ENCODE results near the gene IMMP1L. TPM values are rescaled to one million over a fixed set of nuclear protein-coding genes. Genes with fewer than 3 reads are reported as not detected.

IMMP1L gene
- total RNA-seq, 1 donor from 2014 or later: 22.3 TPM

- Mint-ChIP-seq H3K9me3 (no peaks in the 10 kb centered on the region), H3K27ac (no peak overlapping the region), H3K4me3 (no peak overlapping the region), H3K4me1 (ENCODE audit: low read depth) (no peaks in the 10 kb centered on the region), H3K27me3 (ENCODE audit: insufficient read depth) (no peaks in the 10 kb centered on the region), H3K36me3 (ENCODE audit: low read depth) (no peaks in the 10 kb centered on the region)
- intact Hi-C loops (cut with micrococcal nuclease): no loop called here
- DNase-seq (ENCODE audit: low spot score): no peak
Observed at GRCh38 chr11:31417357-31417756, 92.1 kb downstream of the IMMP1L start.

- Mint-ChIP-seq H3K4me3 (no peak overlapping the region), H3K36me3 (ENCODE audit: low read depth) (no peaks in the 10 kb centered on the region), H3K27ac (no peak overlapping the region), H3K9me3 (no peaks in the 10 kb centered on the region), H3K27me3 (ENCODE audit: insufficient read depth) (no peaks in the 10 kb centered on the region), H3K4me1 (ENCODE audit: low read depth) (no peaks in the 10 kb centered on the region)
- intact Hi-C loops (cut with micrococcal nuclease): no loop called here
- no peak for DNase-seq (ENCODE audit: low spot score)
Observed at GRCh38 chr11:31415435-31415834, 94.0 kb downstream of the IMMP1L start.

- Mint-ChIP-seq H3K27ac (no peak overlapping the region), H3K9me3 (no peaks in the 10 kb centered on the region), H3K4me1 (ENCODE audit: low read depth) (no peaks in the 10 kb centered on the region), H3K36me3 (ENCODE audit: low read depth) (no peaks in the 10 kb centered on the region), H3K4me3 (no peak overlapping the region), H3K27me3 (ENCODE audit: insufficient read depth) (no peaks in the 10 kb centered on the region)
- DNase-seq (ENCODE audit: low spot score): no peak
- intact Hi-C loops (cut with micrococcal nuclease): no loop called here
Observed at GRCh38 chr11:31414338-31414737, 95.1 kb downstream of the IMMP1L start.

GRCh38 chr11:31412946-31413345 lies 96.5 kb downstream of the IMMP1L start:
- no peaks in the 10 kb centered on the region for H3K4me1 Mint-ChIP-seq (ENCODE audit: low read depth)
- H3K9me3 Mint-ChIP-seq: no peaks in the 10 kb centered on the region
- no peak for DNase-seq (ENCODE audit: low spot score)
- H3K36me3 Mint-ChIP-seq (ENCODE audit: low read depth): no peaks in the 10 kb centered on the region
- no peaks in the 10 kb centered on the region for H3K27me3 Mint-ChIP-seq (ENCODE audit: insufficient read depth)
- intact Hi-C loops (cut with micrococcal nuclease): no loop called here
- no peak overlapping the region for H3K4me3 Mint-ChIP-seq
- H3K27ac Mint-ChIP-seq: no peak overlapping the region

- no peak overlapping the region for H3K4me3 Mint-ChIP-seq
- H3K4me1 Mint-ChIP-seq (ENCODE audit: low read depth): no peaks in the 10 kb centered on the region
- no peak overlapping the region for H3K27ac Mint-ChIP-seq
- H3K36me3 Mint-ChIP-seq (ENCODE audit: low read depth): no peaks in the 10 kb centered on the region
- H3K27me3 Mint-ChIP-seq (ENCODE audit: insufficient read depth): no peaks in the 10 kb centered on the region
- no peak for DNase-seq (ENCODE audit: low spot score)
- intact Hi-C loops (cut with micrococcal nuclease): no loop called here
- H3K9me3 Mint-ChIP-seq: no peaks in the 10 kb centered on the region
Observed at GRCh38 chr11:31408201-31408600, 101.2 kb downstream of the IMMP1L start.

GRCh38 chr11:31404614-31405013 lies 104.8 kb downstream of the IMMP1L start:
- H3K9me3 Mint-ChIP-seq: no peaks in the 10 kb centered on the region
- peaks cover 3% of the 10 kb centered on the region for H3K36me3 Mint-ChIP-seq (ENCODE audit: low read depth)
- no peaks in the 10 kb centered on the region for H3K4me1 Mint-ChIP-seq (ENCODE audit: low read depth)
- intact Hi-C loops (cut with micrococcal nuclease): no loop called here
- no peaks in the 10 kb centered on the region for H3K27me3 Mint-ChIP-seq (ENCODE audit: insufficient read depth)
- no peak overlapping the region for H3K27ac Mint-ChIP-seq
- no peak overlapping the region for H3K4me3 Mint-ChIP-seq
- no peak for DNase-seq (ENCODE audit: low spot score)

- no peak overlapping the region for H3K27ac Mint-ChIP-seq
- no peaks in the 10 kb centered on the region for H3K9me3 Mint-ChIP-seq
- DNase-seq (ENCODE audit: low spot score): no peak
- intact Hi-C loops (cut with micrococcal nuclease): loop anchor here (1.0 to 10.0 kb wide), 7 partner anchors 257 to 779 kb away; no protein-coding TSS in a partner anchor
- H3K36me3 Mint-ChIP-seq (ENCODE audit: low read depth): peaks cover 3% of the 10 kb centered on the region
- H3K4me3 Mint-ChIP-seq: no peak overlapping the region
- H3K4me1 Mint-ChIP-seq (ENCODE audit: low read depth): no peaks in the 10 kb centered on the region
- no peaks in the 10 kb centered on the region for H3K27me3 Mint-ChIP-seq (ENCODE audit: insufficient read depth)
Observed at GRCh38 chr11:31397239-31397834, 112.1 kb downstream of the IMMP1L start.

- Mint-ChIP-seq H3K4me1 (ENCODE audit: low read depth) (no peaks in the 10 kb centered on the region), H3K4me3 (no peak overlapping the region), H3K27me3 (ENCODE audit: insufficient read depth) (no peaks in the 10 kb centered on the region), H3K9me3 (no peaks in the 10 kb centered on the region), H3K27ac (no peak overlapping the region), H3K36me3 (ENCODE audit: low read depth) (no peaks in the 10 kb centered on the region)
- no peak for DNase-seq (ENCODE audit: low spot score)
- intact Hi-C loops (cut with micrococcal nuclease): no loop called here
Observed at GRCh38 chr11:31387379-31387778, 122.0 kb downstream of the IMMP1L start.

GRCh38 chr11:31383116-31383515 lies 126.3 kb downstream of the IMMP1L start:
- no peaks in the 10 kb centered on the region for H3K36me3 Mint-ChIP-seq (ENCODE audit: low read depth)
- intact Hi-C loops (cut with micrococcal nuclease): no loop called here
- H3K27me3 Mint-ChIP-seq (ENCODE audit: insufficient read depth): no peaks in the 10 kb centered on the region
- no peaks in the 10 kb centered on the region for H3K9me3 Mint-ChIP-seq
- no peaks in the 10 kb centered on the region for H3K4me1 Mint-ChIP-seq (ENCODE audit: low read depth)
- H3K27ac Mint-ChIP-seq: no peak overlapping the region
- no peak overlapping the region for H3K4me3 Mint-ChIP-seq
- DNase-seq (ENCODE audit: low spot score): no peak

Other genes starting within 250 kb of the IMMP1L start
- not detected in 2 replicates for gene DCDC1, start 139.9 kb downstream of the IMMP1L start, total RNA-seq
- 15.8 and 20.6 TPM in 2 replicates for gene DNAJC24, start 139.8 kb downstream of the IMMP1L start, total RNA-seq
- 15.1 and 17.3 TPM in 2 replicates for gene ELP4, start 145 bp upstream of the IMMP1L start, total RNA-seq